HFFc6 (cell line): Measurements from ENCODE around the gene LCE1E. TPM values are rescaled to one million over a fixed set of nuclear protein-coding genes. Genes with fewer than 3 reads are reported as not detected.

ENCODE experiments used
- DNase-seq: peaks from one replicate; pipeline ENCODE4 v3.0.0-alpha.2; 2018
- H3K27ac Mint-ChIP-seq: 2 replicates; pipeline ENCODE4 v1.8.0; 2020; ENCODE audit warnings: mild to moderate bottlenecking, mixed read lengths
- H3K27me3 Mint-ChIP-seq: 2 replicates; pipeline ENCODE4 v1.8.0; 2021; ENCODE audit warnings: mild to moderate bottlenecking, moderate library complexity, mixed read lengths; ENCODE audit not compliant: insufficient read depth
- H3K36me3 Mint-ChIP-seq: 2 replicates; pipeline ENCODE4 v1.8.0; 2021; ENCODE audit warnings: low read depth, mixed read lengths
- H3K4me1 Mint-ChIP-seq: 2 replicates; pipeline ENCODE4 v1.8.0; 2020; ENCODE audit warnings: low read depth, mixed read lengths
- H3K4me3 Mint-ChIP-seq: 2 replicates; pipeline ENCODE4 v1.8.0; 2020; ENCODE audit warnings: mild to moderate bottlenecking, moderate library complexity, mixed read lengths
- H3K9me3 Mint-ChIP-seq: 2 replicates; pipeline ENCODE4 v1.8.0; 2020; ENCODE audit warnings: mild to moderate bottlenecking, mixed read lengths
- total RNA-seq, 6 experiments: library from RNA; stranded (reverse); fragmentation: NEBNext Ultra II Directional; extraction: Animal tissue kit (Norgen Biotek cat#: 25700); gene quantifications; 2 replicates in 1 of 6; 3 replicates in 5 of 6; pipeline ENCODE4 v1.2.3, GENCODE V29; 2021
- TF ChIP-seq, protein P1 (sequence below): fragments of 200-600 bp; sonication (generic); IDR thresholded peaks from 2 replicates; pipeline ENCODE4 v1.5.0; 2021; ENCODE audit warnings: antibody characterized with exemption, mild to moderate bottlenecking

LCE1E gene
- total RNA-seq, 6 experiments from 2014 or later: not detected

DNA sequence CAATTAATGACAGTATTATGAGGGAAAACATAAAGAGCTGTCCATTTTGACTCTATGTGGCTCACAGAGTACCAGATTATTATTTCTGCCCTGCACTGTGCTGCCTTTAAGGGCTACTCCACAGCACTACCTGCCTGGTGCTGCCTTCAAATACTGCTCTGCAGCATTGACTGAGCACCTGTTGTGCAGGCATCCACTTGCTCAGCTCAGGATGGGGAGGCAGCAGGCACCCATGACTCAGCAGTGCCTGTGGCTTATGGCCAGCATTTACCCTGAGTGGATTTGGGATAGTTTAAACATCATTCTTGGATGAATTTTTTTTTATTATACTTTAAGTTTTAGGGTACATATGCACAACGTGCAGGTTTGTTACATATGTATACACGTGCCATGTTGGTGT lies 29.2 kb upstream of the LCE1E start:
- no peak for DNase-seq

DNA sequence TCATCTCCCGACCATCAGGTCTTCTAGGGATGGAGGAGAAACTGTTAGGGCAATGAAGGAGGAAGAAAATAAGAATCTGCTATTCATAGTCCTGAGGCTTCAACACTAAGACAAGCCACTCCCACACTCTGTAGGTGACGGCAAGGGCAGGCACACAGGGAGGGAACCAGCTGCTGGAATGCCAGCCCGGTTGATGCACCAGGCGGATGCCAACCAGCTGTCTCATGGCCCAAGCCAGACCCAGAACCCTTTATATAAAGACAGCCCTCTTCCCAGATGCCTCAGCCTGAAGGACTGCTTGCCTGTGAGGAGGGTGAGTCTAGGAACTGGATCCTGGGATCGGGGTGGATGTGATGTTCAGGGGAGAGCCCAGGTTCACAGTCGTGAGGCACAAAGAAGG lies 28.3 kb upstream of the LCE1E start, which contains the start of gene KPRP:
Gene KPRP, plus strand, starts transcription at position 279 of the 400 bp plus-strand sequence. CDS start 1,564 bp downstream, outside the sequence.
- Mint-ChIP-seq H3K36me3 (no peaks in the 10 kb centered on the region), H3K27me3 (no peaks in the 10 kb centered on the region), H3K9me3 (peaks cover 19% of the 10 kb centered on the region), H3K4me1 (peaks cover 2% of the 10 kb centered on the region; the same call in 1 of the 2 replicates), H3K4me3 (no peak within 1 kb of the TSS), H3K27ac (no peak within 1 kb of the TSS)
- no peak for DNase-seq
- TF ChIP-seq, protein P1, sequence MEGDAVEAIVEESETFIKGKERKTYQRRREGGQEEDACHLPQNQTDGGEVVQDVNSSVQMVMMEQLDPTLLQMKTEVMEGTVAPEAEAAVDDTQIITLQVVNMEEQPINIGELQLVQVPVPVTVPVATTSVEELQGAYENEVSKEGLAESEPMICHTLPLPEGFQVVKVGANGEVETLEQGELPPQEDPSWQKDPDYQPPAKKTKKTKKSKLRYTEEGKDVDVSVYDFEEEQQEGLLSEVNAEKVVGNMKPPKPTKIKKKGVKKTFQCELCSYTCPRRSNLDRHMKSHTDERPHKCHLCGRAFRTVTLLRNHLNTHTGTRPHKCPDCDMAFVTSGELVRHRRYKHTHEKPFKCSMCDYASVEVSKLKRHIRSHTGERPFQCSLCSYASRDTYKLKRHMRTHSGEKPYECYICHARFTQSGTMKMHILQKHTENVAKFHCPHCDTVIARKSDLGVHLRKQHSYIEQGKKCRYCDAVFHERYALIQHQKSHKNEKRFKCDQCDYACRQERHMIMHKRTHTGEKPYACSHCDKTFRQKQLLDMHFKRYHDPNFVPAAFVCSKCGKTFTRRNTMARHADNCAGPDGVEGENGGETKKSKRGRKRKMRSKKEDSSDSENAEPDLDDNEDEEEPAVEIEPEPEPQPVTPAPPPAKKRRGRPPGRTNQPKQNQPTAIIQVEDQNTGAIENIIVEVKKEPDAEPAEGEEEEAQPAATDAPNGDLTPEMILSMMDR: no peak

More for the DNA sequence above, 29.2 kb upstream of the LCE1E start:
- Mint-ChIP-seq H3K9me3 (peaks cover 18% of the 10 kb centered on the region), H3K4me1 (peaks cover 9% of the 10 kb centered on the region; the same call in 1 of the 2 replicates), H3K27ac (no peak overlapping the region), H3K4me3 (no peak overlapping the region), H3K36me3 (no peaks in the 10 kb centered on the region), H3K27me3 (no peaks in the 10 kb centered on the region; the same call in 1 of the 2 replicates)
- TF ChIP-seq, protein P1: no peak

DNA sequence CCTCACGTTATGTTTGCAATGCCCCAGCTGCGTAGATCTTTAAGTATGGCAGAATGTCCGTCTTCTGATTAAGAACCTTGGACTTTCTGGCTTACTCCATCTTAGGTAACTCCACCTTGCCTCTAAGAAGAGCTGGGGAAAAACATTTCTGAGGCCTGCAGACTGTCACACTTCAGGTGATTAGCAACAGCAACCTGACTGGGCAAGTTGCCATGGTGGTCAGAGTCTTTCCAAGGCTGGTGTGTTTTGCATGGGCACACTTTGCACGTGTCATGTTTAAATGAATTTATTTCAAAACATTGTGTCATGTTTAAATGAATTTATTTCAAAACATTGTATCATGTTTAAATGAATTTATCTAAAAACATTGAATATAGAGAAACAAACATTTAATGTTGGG lies 27.4 kb upstream of the LCE1E start:
- TF ChIP-seq, protein P1: no peak
- H3K27ac Mint-ChIP-seq: no peak overlapping the region
- H3K36me3 Mint-ChIP-seq: no peaks in the 10 kb centered on the region
- no peak for DNase-seq
- H3K9me3 Mint-ChIP-seq: peaks cover 19% of the 10 kb centered on the region
- no peaks in the 10 kb centered on the region for H3K4me1 Mint-ChIP-seq
- no peaks in the 10 kb centered on the region for H3K27me3 Mint-ChIP-seq
- no peak overlapping the region for H3K4me3 Mint-ChIP-seq

DNA sequence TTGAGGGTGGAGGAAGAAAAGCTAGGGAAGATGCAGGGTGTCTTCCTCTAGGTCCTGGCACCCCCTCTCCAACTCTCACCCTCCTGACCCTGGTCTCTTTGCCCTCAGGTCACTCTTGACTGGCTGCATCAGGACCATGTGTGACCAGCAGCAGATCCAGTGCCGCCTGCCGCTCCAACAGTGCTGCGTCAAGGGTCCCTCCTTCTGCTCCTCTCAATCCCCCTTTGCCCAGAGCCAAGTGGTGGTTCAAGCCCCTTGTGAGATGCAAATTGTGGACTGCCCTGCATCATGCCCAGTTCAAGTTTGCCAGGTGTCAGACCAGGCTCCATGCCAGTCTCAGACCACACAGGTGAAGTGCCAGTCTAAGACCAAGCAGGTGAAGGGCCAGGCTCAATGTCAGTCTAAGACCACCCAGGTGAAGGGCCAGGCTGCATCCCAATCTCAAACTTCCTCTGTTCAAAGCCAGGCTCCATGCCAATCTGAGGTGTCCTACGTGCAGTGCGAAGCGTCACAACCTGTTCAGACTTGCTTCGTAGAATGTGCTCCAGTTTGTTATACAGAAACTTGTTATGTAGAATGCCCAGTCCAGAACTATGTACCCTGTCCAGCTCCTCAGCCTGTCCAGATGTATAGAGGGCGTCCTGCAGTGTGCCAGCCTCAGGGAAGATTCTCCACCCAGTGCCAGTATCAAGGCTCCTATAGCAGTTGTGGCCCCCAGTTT lies 26.4 kb upstream of the LCE1E start:
- no peaks in the 10 kb centered on the region for H3K27me3 Mint-ChIP-seq
- no peak overlapping the region for H3K4me3 Mint-ChIP-seq
- no peak for DNase-seq
- peaks cover 19% of the 10 kb centered on the region for H3K9me3 Mint-ChIP-seq
- H3K4me1 Mint-ChIP-seq: no peaks in the 10 kb centered on the region
- H3K27ac Mint-ChIP-seq: no peak overlapping the region
- TF ChIP-seq, protein P1: no peak
- H3K36me3 Mint-ChIP-seq: no peaks in the 10 kb centered on the region

DNA sequence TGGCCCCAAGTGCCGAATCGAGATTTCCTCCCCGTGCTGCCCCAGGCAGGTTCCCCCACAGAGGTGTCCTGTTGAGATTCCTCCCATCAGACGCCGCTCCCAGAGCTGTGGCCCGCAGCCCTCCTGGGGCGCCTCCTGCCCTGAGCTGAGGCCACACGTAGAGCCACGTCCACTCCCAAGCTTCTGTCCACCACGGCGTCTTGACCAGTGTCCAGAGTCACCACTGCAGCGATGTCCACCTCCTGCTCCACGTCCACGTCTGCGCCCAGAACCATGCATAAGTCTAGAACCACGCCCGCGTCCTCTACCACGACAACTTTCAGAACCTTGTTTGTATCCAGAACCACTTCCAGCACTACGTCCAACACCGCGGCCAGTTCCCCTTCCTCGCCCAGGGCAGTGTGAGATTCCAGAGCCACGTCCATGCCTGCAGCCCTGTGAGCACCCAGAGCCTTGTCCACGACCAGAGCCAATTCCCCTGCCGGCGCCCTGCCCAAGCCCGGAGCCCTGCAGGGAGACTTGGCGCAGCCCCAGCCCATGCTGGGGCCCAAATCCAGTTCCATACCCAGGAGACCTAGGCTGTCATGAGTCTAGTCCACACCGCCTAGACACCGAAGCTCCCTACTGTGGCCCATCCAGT lies 25.4 kb upstream of the LCE1E start:
- no peak overlapping the region for H3K4me3 Mint-ChIP-seq
- H3K27ac Mint-ChIP-seq: no peak overlapping the region

More for the DNA sequence above, 25.4 kb upstream of the LCE1E start:
- Mint-ChIP-seq H3K4me1 (no peaks in the 10 kb centered on the region), H3K27me3 (no peaks in the 10 kb centered on the region; the same call in 1 of the 2 replicates), H3K36me3 (no peaks in the 10 kb centered on the region), H3K9me3 (peaks cover 19% of the 10 kb centered on the region)
- TF ChIP-seq, protein P1: no peak
- DNase-seq: no peak
